ENCODE data around the gene MRPS11. TPM values are rescaled to one million over a fixed set of nuclear protein-coding genes. Genes with fewer than 3 reads are reported as not detected.

MRPS11 gene
- total and polyA plus RNA-seq, 9 of the 15 experiments (the other 6 are each of a cell fraction or from before 2014, with no cell fraction given): 28.3 to 83.2 (median 53.1) TPM

- TF ChIP-seq, protein P1, sequence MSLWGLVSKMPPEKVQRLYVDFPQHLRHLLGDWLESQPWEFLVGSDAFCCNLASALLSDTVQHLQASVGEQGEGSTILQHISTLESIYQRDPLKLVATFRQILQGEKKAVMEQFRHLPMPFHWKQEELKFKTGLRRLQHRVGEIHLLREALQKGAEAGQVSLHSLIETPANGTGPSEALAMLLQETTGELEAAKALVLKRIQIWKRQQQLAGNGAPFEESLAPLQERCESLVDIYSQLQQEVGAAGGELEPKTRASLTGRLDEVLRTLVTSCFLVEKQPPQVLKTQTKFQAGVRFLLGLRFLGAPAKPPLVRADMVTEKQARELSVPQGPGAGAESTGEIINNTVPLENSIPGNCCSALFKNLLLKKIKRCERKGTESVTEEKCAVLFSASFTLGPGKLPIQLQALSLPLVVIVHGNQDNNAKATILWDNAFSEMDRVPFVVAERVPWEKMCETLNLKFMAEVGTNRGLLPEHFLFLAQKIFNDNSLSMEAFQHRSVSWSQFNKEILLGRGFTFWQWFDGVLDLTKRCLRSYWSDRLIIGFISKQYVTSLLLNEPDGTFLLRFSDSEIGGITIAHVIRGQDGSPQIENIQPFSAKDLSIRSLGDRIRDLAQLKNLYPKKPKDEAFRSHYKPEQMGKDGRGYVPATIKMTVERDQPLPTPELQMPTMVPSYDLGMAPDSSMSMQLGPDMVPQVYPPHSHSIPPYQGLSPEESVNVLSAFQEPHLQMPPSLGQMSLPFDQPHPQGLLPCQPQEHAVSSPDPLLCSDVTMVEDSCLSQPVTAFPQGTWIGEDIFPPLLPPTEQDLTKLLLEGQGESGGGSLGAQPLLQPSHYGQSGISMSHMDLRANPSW (CRISPR knock-in tag; IDR thresholded peaks at IDR 0.05): no peak
- TF ChIP-seq RBM34 (IDR thresholded peaks at IDR 0.05; ENCODE audit: borderline replicate concordance, insufficient read depth, low read length) (no peak), ZC3H8 (IDR thresholded peaks at IDR 0.05) (no peak), CEBPB (tag; IDR thresholded peaks at IDR 0.05) (peak; percentile 98), POLR2AphosphoS5 (IDR thresholded peaks at IDR 0.05; ENCODE audit: control insufficient read depth, insufficient read depth, low read depth, low read length) (peak; percentile 51; the same call in 1 of the 2 replicates), U2AF2 (optimal IDR thresholded peaks at IDR 0.05; ENCODE audit: low read depth, low read length) (no peak), MTA1 (IDR thresholded peaks at IDR 0.05; ENCODE audit: borderline replicate concordance) (no peak), BCLAF1 (IDR thresholded peaks at IDR 0.05; ENCODE audit: borderline replicate concordance in 1 of 2, control insufficient read depth in 1 of 2, low read depth in 2 of 2, low read length in 1 of 2) (no peak), BRCA1 (IDR thresholded peaks at IDR 0.05) (no peak), BRCA1 (CRISPR knock-in tag; IDR thresholded peaks at IDR 0.05) (no peak), NFIX (CRISPR knock-in tag; IDR thresholded peaks at IDR 0.05; ENCODE audit: low read depth) (no peak)
- TF ChIP-seq, protein P2, sequence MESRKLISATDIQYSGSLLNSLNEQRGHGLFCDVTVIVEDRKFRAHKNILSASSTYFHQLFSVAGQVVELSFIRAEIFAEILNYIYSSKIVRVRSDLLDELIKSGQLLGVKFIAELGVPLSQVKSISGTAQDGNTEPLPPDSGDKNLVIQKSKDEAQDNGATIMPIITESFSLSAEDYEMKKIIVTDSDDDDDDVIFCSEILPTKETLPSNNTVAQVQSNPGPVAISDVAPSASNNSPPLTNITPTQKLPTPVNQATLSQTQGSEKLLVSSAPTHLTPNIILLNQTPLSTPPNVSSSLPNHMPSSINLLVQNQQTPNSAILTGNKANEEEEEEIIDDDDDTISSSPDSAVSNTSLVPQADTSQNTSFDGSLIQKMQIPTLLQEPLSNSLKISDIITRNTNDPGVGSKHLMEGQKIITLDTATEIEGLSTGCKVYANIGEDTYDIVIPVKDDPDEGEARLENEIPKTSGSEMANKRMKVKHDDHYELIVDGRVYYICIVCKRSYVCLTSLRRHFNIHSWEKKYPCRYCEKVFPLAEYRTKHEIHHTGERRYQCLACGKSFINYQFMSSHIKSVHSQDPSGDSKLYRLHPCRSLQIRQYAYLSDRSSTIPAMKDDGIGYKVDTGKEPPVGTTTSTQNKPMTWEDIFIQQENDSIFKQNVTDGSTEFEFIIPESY (CRISPR knock-in tag; IDR thresholded peaks at IDR 0.05): no peak
- TF ChIP-seq, protein P3, sequence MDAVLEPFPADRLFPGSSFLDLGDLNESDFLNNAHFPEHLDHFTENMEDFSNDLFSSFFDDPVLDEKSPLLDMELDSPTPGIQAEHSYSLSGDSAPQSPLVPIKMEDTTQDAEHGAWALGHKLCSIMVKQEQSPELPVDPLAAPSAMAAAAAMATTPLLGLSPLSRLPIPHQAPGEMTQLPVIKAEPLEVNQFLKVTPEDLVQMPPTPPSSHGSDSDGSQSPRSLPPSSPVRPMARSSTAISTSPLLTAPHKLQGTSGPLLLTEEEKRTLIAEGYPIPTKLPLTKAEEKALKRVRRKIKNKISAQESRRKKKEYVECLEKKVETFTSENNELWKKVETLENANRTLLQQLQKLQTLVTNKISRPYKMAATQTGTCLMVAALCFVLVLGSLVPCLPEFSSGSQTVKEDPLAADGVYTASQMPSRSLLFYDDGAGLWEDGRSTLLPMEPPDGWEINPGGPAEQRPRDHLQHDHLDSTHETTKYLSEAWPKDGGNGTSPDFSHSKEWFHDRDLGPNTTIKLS (IDR thresholded peaks at IDR 0.05; ENCODE audit: borderline replicate concordance, low read depth): no peak
- TF ChIP-seq, protein P4, sequence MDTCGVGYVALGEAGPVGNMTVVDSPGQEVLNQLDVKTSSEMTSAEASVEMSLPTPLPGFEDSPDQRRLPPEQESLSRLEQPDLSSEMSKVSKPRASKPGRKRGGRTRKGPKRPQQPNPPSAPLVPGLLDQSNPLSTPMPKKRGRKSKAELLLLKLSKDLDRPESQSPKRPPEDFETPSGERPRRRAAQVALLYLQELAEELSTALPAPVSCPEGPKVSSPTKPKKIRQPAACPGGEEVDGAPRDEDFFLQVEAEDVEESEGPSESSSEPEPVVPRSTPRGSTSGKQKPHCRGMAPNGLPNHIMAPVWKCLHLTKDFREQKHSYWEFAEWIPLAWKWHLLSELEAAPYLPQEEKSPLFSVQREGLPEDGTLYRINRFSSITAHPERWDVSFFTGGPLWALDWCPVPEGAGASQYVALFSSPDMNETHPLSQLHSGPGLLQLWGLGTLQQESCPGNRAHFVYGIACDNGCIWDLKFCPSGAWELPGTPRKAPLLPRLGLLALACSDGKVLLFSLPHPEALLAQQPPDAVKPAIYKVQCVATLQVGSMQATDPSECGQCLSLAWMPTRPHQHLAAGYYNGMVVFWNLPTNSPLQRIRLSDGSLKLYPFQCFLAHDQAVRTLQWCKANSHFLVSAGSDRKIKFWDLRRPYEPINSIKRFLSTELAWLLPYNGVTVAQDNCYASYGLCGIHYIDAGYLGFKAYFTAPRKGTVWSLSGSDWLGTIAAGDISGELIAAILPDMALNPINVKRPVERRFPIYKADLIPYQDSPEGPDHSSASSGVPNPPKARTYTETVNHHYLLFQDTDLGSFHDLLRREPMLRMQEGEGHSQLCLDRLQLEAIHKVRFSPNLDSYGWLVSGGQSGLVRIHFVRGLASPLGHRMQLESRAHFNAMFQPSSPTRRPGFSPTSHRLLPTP (IDR thresholded peaks at IDR 0.05; ENCODE audit: borderline replicate concordance, extremely low read depth, insufficient read length): no peak
These were observed 1.8 kb upstream of the MRPS11 start (continued) for GRCh38 chr15:88465633-88466224.

Measured in K562 (cell line).